Activated naive CD8-positive, alpha-beta T cell treated with anti-CD3 and anti-CD28 coated beads for 36 hours (primary cell): Measurements from ENCODE around the gene LHX8. TPM values are rescaled to one million over a fixed set of nuclear protein-coding genes. Genes with fewer than 3 reads are reported as not detected.
"Not testable (repeated sequence)": the region's sequence is repeated elsewhere in the genome, so short reads cannot be mapped to it uniquely, and the experiment has no call there.

Experiments
- DNase-seq: peaks from one replicate; pipeline ENCODE4 v3.0.0; 2021
- H3K27ac Mint-ChIP-seq: one replicate; pipeline ENCODE4 v1.8.0; 2022; ENCODE audit warnings: mild to moderate bottlenecking, moderate library complexity, mixed read lengths
- H3K27me3 Mint-ChIP-seq: one replicate; pipeline ENCODE4 v1.8.0; 2022; ENCODE audit warnings: mild to moderate bottlenecking, mixed read lengths
- H3K36me3 Mint-ChIP-seq: one replicate; pipeline ENCODE4 v1.8.0; 2021; ENCODE audit warnings: mild to moderate bottlenecking, mixed read lengths
- H3K4me1 Mint-ChIP-seq: one replicate; pipeline ENCODE4 v1.8.0; 2021; ENCODE audit warnings: mixed read lengths
- H3K4me3 Mint-ChIP-seq: one replicate; pipeline ENCODE4 v1.8.0; 2022; ENCODE audit warnings: mild to moderate bottlenecking, moderate library complexity, mixed read lengths
- H3K9me3 Mint-ChIP-seq: one replicate; pipeline ENCODE4 v1.8.0; 2022; ENCODE audit warnings: mixed read lengths
- total RNA-seq, 2 experiments: library from RNA; stranded (reverse); gene quantifications; one replicate each; pipeline ENCODE4 v1.2.3, GENCODE V29; 2021

The LHX8 gene
- not detected for total RNA-seq

GRCh38 chr1:75133750-75134646 is at the start of gene LHX8:
LHX8 (plus strand) TSS chr1:75134388; CDS start chr1:75136615, 2,227 bp downstream.
- peaks cover 3% of the 10 kb centered on the region for H3K36me3 Mint-ChIP-seq
- H3K27ac Mint-ChIP-seq: peak within 1 kb of the TSS; percentile 66

GRCh38 chr1:75085931-75086330 is 48.3 kb upstream of the LHX8 start:
- Mint-ChIP-seq H3K9me3 (no peaks in the 10 kb centered on the region), H3K27ac (no peak overlapping the region)
- no peak for DNase-seq

More at GRCh38 chr1:75133750-75134646, at the start of gene LHX8:
- DNase-seq: no peak
- peaks cover 96% of the 10 kb centered on the region for H3K27me3 Mint-ChIP-seq
- H3K4me3 Mint-ChIP-seq: peak within 1 kb of the TSS; percentile 80
- peaks cover 10% of the 10 kb centered on the region for H3K9me3 Mint-ChIP-seq
- peaks cover 12% of the 10 kb centered on the region for H3K4me1 Mint-ChIP-seq

DNA sequence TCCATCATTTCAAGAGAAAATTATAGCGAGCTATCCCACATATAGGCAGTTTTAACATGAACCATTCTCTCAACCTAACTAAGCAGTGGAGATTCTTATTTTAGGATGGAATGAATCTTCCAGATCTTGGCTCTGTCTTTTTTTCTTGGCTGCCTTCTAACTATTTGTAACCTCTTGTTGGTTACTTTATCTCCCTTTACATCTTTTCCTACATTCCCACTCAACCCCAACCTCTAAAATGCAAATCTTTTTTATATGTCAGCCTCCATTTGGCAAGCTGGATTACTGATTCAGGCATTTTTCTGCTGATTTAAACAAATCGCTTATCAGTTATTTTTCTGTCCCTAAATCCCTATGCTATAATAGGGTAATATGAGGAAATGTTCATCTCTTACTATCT is 46.9 kb upstream of the LHX8 start:
- Mint-ChIP-seq H3K4me1 (no peaks in the 10 kb centered on the region), H3K36me3 (no peaks in the 10 kb centered on the region), H3K4me3 (no peak overlapping the region), H3K27ac (no peak overlapping the region), H3K9me3 (no peaks in the 10 kb centered on the region), H3K27me3 (no peaks in the 10 kb centered on the region)
- DNase-seq: no peak

More at GRCh38 chr1:75085931-75086330, 48.3 kb upstream of the LHX8 start:
- Mint-ChIP-seq H3K27me3 (no peaks in the 10 kb centered on the region), H3K36me3 (no peaks in the 10 kb centered on the region), H3K4me3 (no peak overlapping the region), H3K4me1 (no peaks in the 10 kb centered on the region)

GRCh38 chr1:75092141-75092540 is 42.0 kb upstream of the LHX8 start:
- DNase-seq: no peak
- H3K4me1 Mint-ChIP-seq: no peaks in the 10 kb centered on the region
- no peaks in the 10 kb centered on the region for H3K36me3 Mint-ChIP-seq
- H3K27me3 Mint-ChIP-seq: no peaks in the 10 kb centered on the region
- no peak overlapping the region for H3K27ac Mint-ChIP-seq
- H3K9me3 Mint-ChIP-seq: no peaks in the 10 kb centered on the region
- no peak overlapping the region for H3K4me3 Mint-ChIP-seq

DNA sequence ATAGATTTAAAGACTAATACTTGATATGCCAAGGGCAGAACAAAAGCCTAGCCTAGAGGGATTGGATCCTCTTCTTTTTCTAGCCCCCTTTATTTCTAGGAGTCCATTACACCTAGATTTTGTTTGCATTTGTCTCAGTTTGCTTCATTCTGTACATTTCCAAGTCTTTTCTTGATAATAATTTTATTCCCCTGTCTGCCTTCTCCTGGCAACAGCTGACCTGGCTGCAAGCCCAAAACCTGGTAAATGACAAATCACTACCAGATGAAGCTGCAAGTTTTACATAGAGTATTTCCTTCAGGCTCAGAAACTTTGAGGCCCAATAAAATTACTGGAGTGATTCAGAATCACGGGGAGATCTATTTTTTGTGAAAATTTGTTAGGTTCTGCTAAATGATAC is 36.5 kb upstream of the LHX8 start:
- Mint-ChIP-seq H3K9me3 (no peaks in the 10 kb centered on the region), H3K27me3 (no peaks in the 10 kb centered on the region), H3K36me3 (no peaks in the 10 kb centered on the region), H3K27ac (no peak overlapping the region), H3K4me1 (no peaks in the 10 kb centered on the region), H3K4me3 (no peak overlapping the region)
- DNase-seq: no peak

DNA sequence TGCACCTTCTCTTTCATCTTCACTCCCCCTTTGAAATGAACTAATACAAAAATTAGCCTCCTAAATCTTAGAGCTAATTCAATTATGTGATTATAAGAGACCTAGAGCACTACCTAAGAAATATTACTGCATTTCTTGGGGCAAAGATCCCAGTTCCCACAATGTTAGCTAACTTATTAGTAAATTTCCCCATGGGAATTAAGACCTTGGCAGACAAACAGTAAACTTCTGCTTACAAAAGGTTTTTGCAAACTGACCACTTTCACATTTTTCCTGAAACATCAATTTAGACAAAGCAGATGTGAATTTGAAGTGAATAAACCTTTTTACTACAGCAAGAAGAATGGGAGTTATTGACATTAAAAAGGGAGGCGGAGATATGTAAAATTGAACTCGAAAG is 34.6 kb upstream of the LHX8 start:
- H3K27me3 Mint-ChIP-seq: no peaks in the 10 kb centered on the region
- no peak for DNase-seq
- H3K27ac Mint-ChIP-seq: no peak overlapping the region
- no peak overlapping the region for H3K4me3 Mint-ChIP-seq
- no peaks in the 10 kb centered on the region for H3K9me3 Mint-ChIP-seq
- H3K4me1 Mint-ChIP-seq: no peaks in the 10 kb centered on the region
- no peaks in the 10 kb centered on the region for H3K36me3 Mint-ChIP-seq

GRCh38 chr1:75100481-75101092 is 33.6 kb upstream of the LHX8 start:
- Mint-ChIP-seq H3K4me1 (no peaks in the 10 kb centered on the region), H3K36me3 (no peaks in the 10 kb centered on the region), H3K9me3 (no peaks in the 10 kb centered on the region), H3K27ac (no peak overlapping the region), H3K4me3 (no peak overlapping the region), H3K27me3 (no peaks in the 10 kb centered on the region)
- DNase-seq: no peak

- DNase-seq, H3K4me3 Mint-ChIP-seq, H3K4me1 Mint-ChIP-seq, H3K9me3 Mint-ChIP-seq, H3K27me3 Mint-ChIP-seq, H3K27ac Mint-ChIP-seq, H3K36me3 Mint-ChIP-seq: not testable (repeated sequence)
These were observed 21.7 kb upstream of the LHX8 start for GRCh38 chr1:75112362-75112951.

- H3K4me3 Mint-ChIP-seq: no peak overlapping the region
- H3K27ac Mint-ChIP-seq: no peak overlapping the region
- peaks cover 5% of the 10 kb centered on the region for H3K27me3 Mint-ChIP-seq
- H3K4me1 Mint-ChIP-seq: no peaks in the 10 kb centered on the region
- no peaks in the 10 kb centered on the region for H3K36me3 Mint-ChIP-seq
- DNase-seq: no peak
- peaks cover 2% of the 10 kb centered on the region for H3K9me3 Mint-ChIP-seq
These were observed 18.5 kb upstream of the LHX8 start for GRCh38 chr1:75115654-75116053.

DNA sequence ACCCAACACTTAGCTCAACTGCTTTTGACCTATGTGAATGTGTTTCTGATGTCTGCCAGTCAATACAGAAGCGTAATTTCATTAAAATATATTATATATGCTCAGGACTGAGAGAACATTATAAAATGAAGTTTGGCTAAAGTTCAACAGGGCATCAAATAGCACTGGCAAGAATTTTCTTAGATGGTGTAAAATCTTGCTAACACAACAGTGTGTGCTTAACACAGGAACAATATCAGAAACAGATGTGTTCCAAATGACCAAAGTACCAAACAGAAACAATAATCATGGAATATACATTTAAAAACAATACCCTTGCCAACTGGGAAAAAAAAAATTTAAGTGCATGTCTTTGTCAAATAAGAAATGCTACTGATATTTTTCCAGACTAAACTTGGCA is 10.4 kb upstream of the LHX8 start:
- Mint-ChIP-seq H3K36me3 (peaks cover 4% of the 10 kb centered on the region), H3K27me3 (peaks cover 39% of the 10 kb centered on the region), H3K27ac (no peak overlapping the region), H3K9me3 (peaks cover 5% of the 10 kb centered on the region), H3K4me1 (peaks cover 2% of the 10 kb centered on the region), H3K4me3 (no peak overlapping the region)
- no peak for DNase-seq

- peaks cover 7% of the 10 kb centered on the region for H3K9me3 Mint-ChIP-seq
- H3K36me3 Mint-ChIP-seq: peaks cover 4% of the 10 kb centered on the region
- H3K27ac Mint-ChIP-seq: no peak overlapping the region
- H3K4me1 Mint-ChIP-seq: peaks cover 2% of the 10 kb centered on the region
- peaks cover 47% of the 10 kb centered on the region for H3K27me3 Mint-ChIP-seq
- no peak for DNase-seq
- no peak overlapping the region for H3K4me3 Mint-ChIP-seq
These were observed 9.7 kb upstream of the LHX8 start for GRCh38 chr1:75124510-75124909.

DNA sequence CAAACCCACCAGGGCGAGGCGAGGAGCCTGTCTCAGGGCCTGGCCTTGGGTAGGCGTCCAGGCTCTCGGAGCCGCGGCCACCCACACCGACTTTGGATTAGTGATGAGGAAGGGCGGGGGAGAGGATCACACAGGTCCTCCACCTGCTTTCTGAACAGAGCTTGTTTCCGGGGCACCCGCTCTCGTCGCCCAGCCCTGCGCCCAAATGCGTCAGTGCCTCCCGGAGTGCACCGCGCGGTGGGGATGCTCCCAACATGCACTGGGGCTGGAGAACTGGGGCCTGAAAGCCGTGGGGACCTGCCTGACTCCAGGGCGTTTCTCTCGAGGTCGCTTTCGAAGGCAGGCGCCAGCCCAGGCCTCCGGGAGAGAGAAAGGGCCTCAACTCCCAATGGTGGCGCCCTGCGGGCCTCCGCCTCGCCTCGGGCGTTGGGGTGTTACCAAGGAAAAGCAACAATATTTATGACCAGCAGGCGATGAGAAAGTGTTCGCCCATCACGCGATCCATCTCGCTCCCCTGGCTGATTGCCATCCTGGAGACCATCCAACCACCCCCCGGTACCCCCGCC is 8.9 kb upstream of the LHX8 start:
- Mint-ChIP-seq H3K4me1 (peaks cover 2% of the 10 kb centered on the region), H3K36me3 (peaks cover 4% of the 10 kb centered on the region), H3K27ac (no peak overlapping the region), H3K27me3 (peaks cover 54% of the 10 kb centered on the region), H3K4me3 (no peak overlapping the region), H3K9me3 (peaks cover 7% of the 10 kb centered on the region)
- DNase-seq: no peak

GRCh38 chr1:75126611-75127101 is 7.5 kb upstream of the LHX8 start:
- Mint-ChIP-seq H3K9me3 (peaks cover 7% of the 10 kb centered on the region), H3K27me3 (peaks cover 68% of the 10 kb centered on the region), H3K27ac (no peak overlapping the region), H3K4me3 (no peak overlapping the region), H3K4me1 (peaks cover 3% of the 10 kb centered on the region), H3K36me3 (peaks cover 4% of the 10 kb centered on the region)
- DNase-seq: no peak

GRCh38 chr1:75127916-75128717 is 6.1 kb upstream of the LHX8 start:
- Mint-ChIP-seq H3K36me3 (peaks cover 7% of the 10 kb centered on the region), H3K27me3 (peaks cover 83% of the 10 kb centered on the region), H3K27ac (no peak overlapping the region)

More at GRCh38 chr1:75127916-75128717, 6.1 kb upstream of the LHX8 start:
- Mint-ChIP-seq H3K9me3 (peaks cover 16% of the 10 kb centered on the region), H3K4me3 (no peak overlapping the region), H3K4me1 (peaks cover 3% of the 10 kb centered on the region)
- no peak for DNase-seq
